ENCODE results near the gene CRYL1. TPM values are rescaled to one million over a fixed set of nuclear protein-coding genes. Genes with fewer than 3 reads are reported as not detected.

The CRYL1 gene
- total and polyA plus RNA-seq, 2 of the 13 experiments (the other 11 are each of a cell fraction or from before 2014, with no cell fraction given), result 57.2 to 115 TPM

DNA sequence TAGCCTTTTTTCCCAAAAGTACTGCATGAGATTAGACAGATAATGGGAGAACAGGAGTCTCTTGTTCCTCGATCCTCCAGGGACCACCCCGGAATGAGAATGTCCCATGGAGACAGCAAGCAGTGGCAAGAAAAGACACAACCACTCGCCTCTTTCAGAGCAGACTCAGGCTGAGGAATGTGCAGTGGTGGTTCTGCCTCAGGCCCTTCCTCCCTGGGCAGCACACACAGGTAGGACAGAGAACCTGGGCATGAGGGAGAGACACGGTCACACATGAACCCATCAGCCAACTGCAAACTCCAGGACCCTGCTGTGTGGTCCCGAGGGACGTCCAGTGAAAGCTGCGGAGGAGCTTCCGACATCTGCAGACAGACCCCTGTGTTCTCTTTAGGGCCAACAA is 31.0 kb downstream of the CRYL1 start (continued):
- TF ChIP-seq ZSCAN31 (CRISPR knock-in tag; IDR thresholded peaks at IDR 0.05; ENCODE audit: low read depth), result no peak
- TF ChIP-seq, protein P1, sequence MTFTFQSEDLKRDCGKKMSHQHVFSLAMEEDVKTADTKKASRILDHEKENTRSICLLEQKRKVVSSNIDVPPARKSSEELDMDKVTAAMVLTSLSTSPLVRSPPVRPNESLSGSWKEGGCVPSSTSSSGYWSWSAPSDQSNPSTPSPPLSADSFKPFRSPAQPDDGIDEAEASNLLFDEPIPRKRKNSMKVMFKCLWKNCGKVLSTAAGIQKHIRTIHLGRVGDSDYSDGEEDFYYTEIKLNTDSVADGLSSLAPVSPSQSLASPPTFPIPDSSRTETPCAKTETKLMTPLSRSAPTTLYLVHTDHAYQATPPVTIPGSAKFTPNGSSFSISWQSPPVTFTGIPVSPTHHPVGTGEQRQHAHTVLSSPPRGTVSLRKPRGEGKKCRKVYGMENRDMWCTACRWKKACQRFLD (CRISPR knock-in tag; IDR thresholded peaks at IDR 0.05; ENCODE audit: borderline replicate concordance), result no peak
- no peak for TF ChIP-seq CCAR2 (optimal IDR thresholded peaks at IDR 0.05; ENCODE audit: low read depth, low read length)

DNA sequence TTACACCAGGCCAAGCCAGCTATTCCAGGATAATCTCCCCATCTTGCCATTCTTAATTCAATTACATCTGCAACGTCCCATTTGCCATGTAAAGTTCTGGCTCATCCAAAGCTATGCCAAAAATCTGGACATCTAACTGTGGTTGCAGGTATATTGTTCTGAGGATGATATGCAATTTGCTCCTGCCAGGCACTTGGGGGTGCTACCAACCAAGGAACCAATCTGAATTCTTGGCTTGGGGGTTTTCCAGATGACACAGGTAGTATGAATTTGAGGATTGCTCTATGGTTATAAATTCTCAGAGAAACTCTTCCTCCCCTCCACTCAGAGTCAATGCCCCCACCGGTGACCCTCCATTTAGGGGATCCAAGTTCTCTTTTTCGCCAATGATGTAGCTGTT is 33.0 kb downstream of the CRYL1 start:
- peak; percentile 33 for ATAC-seq
- Histone ChIP-seq H3K27me3 (ENCODE audit: control insufficient read depth in 1 of 2, insufficient read depth in 2 of 2, low read length in 2 of 2) (no peaks in the 10 kb centered on the region), H3K4me1 (ENCODE audit: insufficient read depth, low read length) (peaks cover 31% of the 10 kb centered on the region), H3K79me2 (ENCODE audit: insufficient read depth, low read length) (no peaks in the 10 kb centered on the region), H3K27ac (ENCODE audit: extremely low read length, insufficient read depth, low read length) (no peak overlapping the region), H2AFZ (ENCODE audit: low read length) (no peak overlapping the region), H3K4me3 (replicated peaks in 1 of 3; ENCODE audit: insufficient read depth in 1 of 3, low read depth in 2 of 3, low read length in 3 of 3) (no peak overlapping the region), H3K9ac (ENCODE audit: insufficient read depth, low read depth, low read length) (no peak overlapping the region), H4K20me1 (ENCODE audit: insufficient read depth, low read length) (peaks cover 4% of the 10 kb centered on the region; the same call in 1 of the 2 replicates), H3K4me2 (ENCODE audit: low read depth, low read length) (no peak overlapping the region), H3K36me3 (replicated peaks in 1 of 2; ENCODE audit: control insufficient read depth in 1 of 2, insufficient read depth in 2 of 2, low read length in 2 of 2) (peaks cover 3 to 7% of the 10 kb centered on the region in 2 experiments; a peak in 2 of 5 replicates), H3K9me3 (ENCODE audit: low read length) (no peaks in the 10 kb centered on the region)
- CTCF ChIA-PET (ENCODE audit: low intra/inter-chr PET ratio, low total read pairs), result interaction anchor here (1.1 to 1.4 kb wide), 4 partner anchors 211 to 432 kb away, joined by 3 to 10 read pairs (median 6); partner anchors contain the start of gene IL17D
- 60% methylated on average over 3 of the region's 3 CpGs for WGBS (ENCODE audit: low lambda C conversion rate)
- POLR2A ChIA-PET, result no interaction called here
- FAIRE-seq, result peak; percentile 52
- DNase-seq (ENCODE audit: low spot score), result peak; percentile 46
- no TSS peak for BruUV-seq (replicated peaks)
- in situ Hi-C loops (cut with HindIII; ENCODE audit: extremely low pct_ligation_motif_present, low pct_unique_long_range_greater_than_20kb) (loop anchor here (5.0 kb wide), 3 partner anchors 215 to 435 kb away; no protein-coding TSS in a partner anchor), intact Hi-C loops (cut with micrococcal nuclease; ENCODE audit: unreplicated experiment) (no loop called here)
- TF ChIP-seq STAG1 (CRISPR knock-in tag; IDR thresholded peaks at IDR 0.05) (peak; percentile 94), TEAD3 (CRISPR knock-in tag; optimal IDR thresholded peaks at IDR 0.05; ENCODE audit: borderline replicate concordance) (peak; percentile 35), ZKSCAN5 (CRISPR knock-in tag; IDR thresholded peaks at IDR 0.05) (no peak), CEBPG (CRISPR knock-in tag; IDR thresholded peaks at IDR 0.05) (0 out of 2 replicates have a peak, but pooled peaks have one; percentile 32), RAD21 (CRISPR knock-in tag; IDR thresholded peaks at IDR 0.05) (peak; percentile 82), NFRKB (IDR thresholded peaks at IDR 0.05) (no peak), PHF21A (CRISPR knock-in tag; IDR thresholded peaks at IDR 0.05) (no peak), SMC3 (IDR thresholded peaks at IDR 0.05; ENCODE audit: low read length) (peak; percentile 77)
- TF ChIP-seq, protein P2, sequence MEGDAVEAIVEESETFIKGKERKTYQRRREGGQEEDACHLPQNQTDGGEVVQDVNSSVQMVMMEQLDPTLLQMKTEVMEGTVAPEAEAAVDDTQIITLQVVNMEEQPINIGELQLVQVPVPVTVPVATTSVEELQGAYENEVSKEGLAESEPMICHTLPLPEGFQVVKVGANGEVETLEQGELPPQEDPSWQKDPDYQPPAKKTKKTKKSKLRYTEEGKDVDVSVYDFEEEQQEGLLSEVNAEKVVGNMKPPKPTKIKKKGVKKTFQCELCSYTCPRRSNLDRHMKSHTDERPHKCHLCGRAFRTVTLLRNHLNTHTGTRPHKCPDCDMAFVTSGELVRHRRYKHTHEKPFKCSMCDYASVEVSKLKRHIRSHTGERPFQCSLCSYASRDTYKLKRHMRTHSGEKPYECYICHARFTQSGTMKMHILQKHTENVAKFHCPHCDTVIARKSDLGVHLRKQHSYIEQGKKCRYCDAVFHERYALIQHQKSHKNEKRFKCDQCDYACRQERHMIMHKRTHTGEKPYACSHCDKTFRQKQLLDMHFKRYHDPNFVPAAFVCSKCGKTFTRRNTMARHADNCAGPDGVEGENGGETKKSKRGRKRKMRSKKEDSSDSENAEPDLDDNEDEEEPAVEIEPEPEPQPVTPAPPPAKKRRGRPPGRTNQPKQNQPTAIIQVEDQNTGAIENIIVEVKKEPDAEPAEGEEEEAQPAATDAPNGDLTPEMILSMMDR (CRISPR knock-in tag; IDR thresholded peaks at IDR 0.05), result peak; percentile 79
- TF ChIP-seq, protein P3, sequence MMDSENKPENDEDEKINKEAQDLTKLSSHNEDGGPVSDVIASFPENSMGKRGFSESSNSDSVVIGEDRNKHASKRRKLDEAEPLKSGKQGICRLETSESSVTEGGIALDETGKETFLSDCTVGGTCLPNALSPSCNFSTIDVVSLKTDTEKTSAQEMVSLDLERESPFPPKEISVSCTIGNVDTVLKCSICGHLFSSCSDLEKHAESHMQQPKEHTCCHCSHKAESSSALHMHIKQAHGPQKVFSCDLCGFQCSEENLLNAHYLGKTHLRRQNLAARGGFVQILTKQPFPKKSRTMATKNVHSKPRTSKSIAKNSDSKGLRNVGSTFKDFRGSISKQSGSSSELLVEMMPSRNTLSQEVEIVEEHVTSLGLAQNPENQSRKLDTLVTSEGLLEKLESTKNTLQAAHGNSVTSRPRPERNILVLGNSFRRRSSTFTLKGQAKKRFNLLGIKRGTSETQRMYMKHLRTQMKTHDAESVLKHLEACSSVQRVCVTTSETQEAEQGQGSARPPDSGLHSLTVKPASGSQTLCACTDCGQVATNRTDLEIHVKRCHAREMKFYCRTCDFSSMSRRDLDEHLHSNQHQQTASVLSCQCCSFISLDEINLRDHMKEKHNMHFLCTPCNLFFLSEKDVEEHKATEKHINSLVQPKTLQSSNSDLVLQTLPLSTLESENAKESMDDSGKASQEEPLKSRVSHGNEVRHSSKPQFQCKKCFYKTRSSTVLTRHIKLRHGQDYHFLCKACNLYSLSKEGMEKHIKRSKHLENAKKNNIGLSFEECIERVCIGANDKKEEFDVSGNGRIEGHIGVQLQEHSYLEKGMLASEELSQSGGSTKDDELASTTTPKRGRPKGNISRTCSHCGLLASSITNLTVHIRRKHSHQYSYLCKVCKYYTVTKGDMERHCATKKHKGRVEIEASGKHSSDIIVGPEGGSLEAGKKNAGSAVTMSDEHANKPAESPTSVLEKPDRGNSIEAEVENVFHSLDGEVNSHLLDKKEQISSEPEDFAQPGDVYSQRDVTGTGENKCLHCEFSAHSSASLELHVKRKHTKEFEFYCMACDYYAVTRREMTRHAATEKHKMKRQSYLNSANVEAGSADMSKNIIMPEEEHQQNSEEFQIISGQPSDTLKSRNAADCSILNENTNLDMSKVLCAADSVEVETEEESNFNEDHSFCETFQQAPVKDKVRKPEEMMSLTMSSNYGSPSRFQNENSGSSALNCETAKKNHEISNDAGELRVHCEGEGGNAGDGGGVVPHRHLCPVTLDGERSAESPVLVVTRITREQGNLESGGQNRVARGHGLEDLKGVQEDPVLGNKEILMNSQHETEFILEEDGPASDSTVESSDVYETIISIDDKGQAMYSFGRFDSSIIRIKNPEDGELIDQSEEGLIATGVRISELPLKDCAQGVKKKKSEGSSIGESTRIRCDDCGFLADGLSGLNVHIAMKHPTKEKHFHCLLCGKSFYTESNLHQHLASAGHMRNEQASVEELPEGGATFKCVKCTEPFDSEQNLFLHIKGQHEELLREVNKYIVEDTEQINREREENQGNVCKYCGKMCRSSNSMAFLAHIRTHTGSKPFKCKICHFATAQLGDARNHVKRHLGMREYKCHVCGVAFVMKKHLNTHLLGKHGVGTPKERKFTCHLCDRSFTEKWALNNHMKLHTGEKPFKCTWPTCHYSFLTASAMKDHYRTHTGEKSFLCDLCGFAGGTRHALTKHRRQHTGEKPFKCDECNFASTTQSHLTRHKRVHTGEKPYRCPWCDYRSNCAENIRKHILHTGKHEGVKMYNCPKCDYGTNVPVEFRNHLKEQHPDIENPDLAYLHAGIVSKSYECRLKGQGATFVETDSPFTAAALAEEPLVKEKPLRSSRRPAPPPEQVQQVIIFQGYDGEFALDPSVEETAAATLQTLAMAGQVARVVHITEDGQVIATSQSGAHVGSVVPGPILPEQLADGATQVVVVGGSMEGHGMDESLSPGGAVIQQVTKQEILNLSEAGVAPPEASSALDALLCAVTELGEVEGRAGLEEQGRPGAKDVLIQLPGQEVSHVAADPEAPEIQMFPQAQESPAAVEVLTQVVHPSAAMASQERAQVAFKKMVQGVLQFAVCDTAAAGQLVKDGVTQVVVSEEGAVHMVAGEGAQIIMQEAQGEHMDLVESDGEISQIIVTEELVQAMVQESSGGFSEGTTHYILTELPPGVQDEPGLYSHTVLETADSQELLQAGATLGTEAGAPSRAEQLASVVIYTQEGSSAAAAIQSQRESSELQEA (CRISPR knock-in tag; IDR thresholded peaks at IDR 0.05; ENCODE audit: not compliant biosample characterization), result no peak

Data from HepG2 (cell line).